ENCODE results near the gene ZC4H2.
"Not testable (repeated sequence)": the region's sequence is repeated elsewhere in the genome, so short reads cannot be mapped to it uniquely, and the experiment has no call there.

ZC4H2 gene

GRCh38 chrX:64975989-64976672 lies at the start of gene ZC4H2:
Gene ZC4H2 (minus strand): TSS chrX:64976450. CDS start chrX:64976377, 73 bp downstream.
- DNase-seq (ENCODE audit: low read depth) = peak; percentile 86
- peak within 1 kb of the TSS; percentile 58 for H3K4me3 ChIP-seq (ENCODE audit: low read length)
- no peak for TF ChIP-seq CTCF (IDR thresholded peaks at IDR 0.05; ENCODE audit: insufficient read depth, low read depth, low read length, missing control alignments)

GRCh38 chrX:65017451-65017850 lies 41.2 kb upstream of the ZC4H2 start:
- no peak for TF ChIP-seq CTCF (IDR thresholded peaks at IDR 0.05; ENCODE audit: insufficient read depth, low read depth, low read length, missing control alignments)
- no peak for DNase-seq (ENCODE audit: low read depth)
- no peak overlapping the region for H3K4me3 ChIP-seq (ENCODE audit: low read length)

GRCh38 chrX:65014230-65014629 lies 38.0 kb upstream of the ZC4H2 start:
- no peak overlapping the region for H3K4me3 ChIP-seq (ENCODE audit: low read length)
- DNase-seq (ENCODE audit: low read depth) = no peak
- TF ChIP-seq CTCF (IDR thresholded peaks at IDR 0.05; ENCODE audit: insufficient read depth, low read depth, low read length, missing control alignments) = no peak

- DNase-seq (ENCODE audit: low read depth) = no peak
- no peak overlapping the region for H3K4me3 ChIP-seq (ENCODE audit: low read length)
- no peak for TF ChIP-seq CTCF (IDR thresholded peaks at IDR 0.05; ENCODE audit: insufficient read depth, low read depth, low read length, missing control alignments)
Observed at GRCh38 chrX:65009459-65009858, 33.2 kb upstream of the ZC4H2 start.

- not testable (repeated sequence) for H3K4me3 ChIP-seq (ENCODE audit: low read length); DNase-seq (ENCODE audit: low read depth)
Observed at GRCh38 chrX:65002208-65002607, 26.0 kb upstream of the ZC4H2 start.

GRCh38 chrX:64996805-64997204 lies 20.6 kb upstream of the ZC4H2 start:
- no peak overlapping the region for H3K4me3 ChIP-seq (ENCODE audit: low read length)
- no peak for DNase-seq (ENCODE audit: low read depth)
- TF ChIP-seq CTCF (IDR thresholded peaks at IDR 0.05; ENCODE audit: insufficient read depth, low read depth, low read length, missing control alignments) = no peak

- no peak for DNase-seq (ENCODE audit: low read depth)
- no peak for TF ChIP-seq CTCF (IDR thresholded peaks at IDR 0.05; ENCODE audit: insufficient read depth, low read depth, low read length, missing control alignments)
- no peak overlapping the region for H3K4me3 ChIP-seq (ENCODE audit: low read length)
Observed at GRCh38 chrX:64994131-64994798, 18.0 kb upstream of the ZC4H2 start.
